Embryonic facial prominence (tissue), 1 donor: ENCODE results near the gene FABP3.

Experiments
- DNase-seq: peaks from one replicate; pipeline ENCODE4 v3.0.0-alpha.2; 2016; ENCODE audit errors: extremely low spot score

Gene FABP3

DNA sequence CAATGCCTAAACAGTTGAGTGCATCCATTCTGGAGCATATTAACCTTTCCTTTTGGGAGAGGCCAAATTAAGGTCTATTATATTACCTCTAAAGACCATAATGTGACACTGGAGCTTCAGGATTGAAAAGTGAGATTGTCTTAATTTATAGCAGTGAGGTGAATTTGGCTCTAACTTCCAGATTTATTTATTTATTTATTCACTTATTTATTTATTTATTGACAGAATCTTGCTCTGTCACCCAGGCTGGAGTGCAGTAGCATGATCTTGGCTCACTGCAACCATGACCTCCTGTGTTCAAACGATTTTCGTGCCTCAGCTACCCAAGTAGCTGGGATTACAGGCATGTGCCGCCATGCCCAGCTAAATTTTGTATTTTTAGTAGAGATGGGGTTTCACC, 57.0 kb downstream of the FABP3 start:
- DNase-seq: no peak
